SU-DHL-6 (cell line): ENCODE data around the gene SLC22A23.

Experiments used
- H2AFZ ChIP-seq: fragments of 200-600 bp; sonication (generic); 2 replicates; pipeline ENCODE4 v1.6.1; 2014; ENCODE audit warnings: low read depth, mild to moderate bottlenecking, moderate library complexity, mixed read lengths, antibody characterized with exemption, low read length; ENCODE audit not compliant: severe bottlenecking
- H3F3A ChIP-seq: fragments of 200-600 bp; shearing (Covaris generic); 2 replicates; pipeline ENCODE4 v1.6.0; 2016; ENCODE audit warnings: antibody characterized with exemption, mild to moderate bottlenecking; ENCODE audit not compliant: insufficient read depth
- H3K27ac ChIP-seq: fragments of 200-600 bp; sonication (generic); 2 replicates; pipeline ENCODE4 v1.5.1; 2016; ENCODE audit warnings: low read depth, mild to moderate bottlenecking, low read length, moderate library complexity, mixed read lengths
- H3K27me3 ChIP-seq: fragments of 200-600 bp; sonication (generic), shearing (Covaris generic); 2 replicates; pipeline ENCODE4 v1.6.0; 2014; ENCODE audit warnings: mild to moderate bottlenecking, low read length
- H3K36me3 ChIP-seq: fragments of 200-600 bp; sonication (generic); 2 replicates; pipeline ENCODE4 v1.6.1; 2014; ENCODE audit warnings: mild to moderate bottlenecking, low read length, mixed read lengths
- H3K4me2 ChIP-seq: fragments of 300-600, 200-600 bp; shearing (Covaris generic), sonication (generic); 2 replicates; pipeline ENCODE4 v1.6.0; 2014; ENCODE audit warnings: low read length, low read depth, mild to moderate bottlenecking; ENCODE audit not compliant: poor library complexity, severe bottlenecking
- H3K4me3 ChIP-seq: fragments of 200-600 bp; sonication (generic); 2 replicates; pipeline ENCODE4 v1.5.1; 2014; ENCODE audit warnings: antibody characterized with exemption, low read length, mild to moderate bottlenecking, mixed read lengths; ENCODE audit not compliant: insufficient read depth, poor library complexity, severe bottlenecking
- H3K79me2 ChIP-seq: fragments of 200-600 bp; sonication (generic); 2 replicates; pipeline ENCODE4 v1.6.1; 2014; ENCODE audit warnings: mild to moderate bottlenecking, low read length, moderate library complexity; ENCODE audit not compliant: insufficient read depth
- H3K9ac ChIP-seq: fragments of 200-600 bp; sonication (generic); 2 replicates; pipeline ENCODE4 v1.7.0; 2014; ENCODE audit warnings: mild to moderate bottlenecking, low read length
- H3K9me2 ChIP-seq: fragments of 200-600 bp; sonication (generic); replicated peaks from 2 replicates; pipeline ENCODE4 v1.6.1; 2014; ENCODE audit warnings: low read length; ENCODE audit not compliant: insufficient read depth
- H3K9me3 ChIP-seq: fragments of 200-600 bp; sonication (generic); 2 replicates; pipeline ENCODE4 v1.6.1; 2014; ENCODE audit warnings: low read length, mixed read lengths; ENCODE audit not compliant: insufficient read depth
- H4K20me1 ChIP-seq: fragments of 200-600 bp; sonication (generic); 2 replicates; pipeline ENCODE4 v1.6.1; 2014; ENCODE audit warnings: low read depth, mild to moderate bottlenecking, antibody characterized with exemption, low read length, moderate library complexity, mixed read lengths
- CTCF ChIP-seq: fragments of 200-600 bp; sonication (generic); IDR thresholded peaks from one replicate; pipeline ENCODE4 v1.5.1; 2017; ENCODE audit warnings: antibody characterized with exemption, mild to moderate bottlenecking, low read length, moderate library complexity; ENCODE audit not compliant: insufficient read depth, poor library complexity, severe bottlenecking
- EZH2phosphoT487 ChIP-seq: fragments of 200-600 bp; sonication (generic), shearing (Covaris generic); conservative IDR thresholded peaks from 2 replicates; pipeline ENCODE4 v1.6.1; 2018; ENCODE audit warnings: mild to moderate bottlenecking, antibody characterized with exemption, low read length, moderate library complexity, mixed read lengths

Gene SLC22A23

DNA sequence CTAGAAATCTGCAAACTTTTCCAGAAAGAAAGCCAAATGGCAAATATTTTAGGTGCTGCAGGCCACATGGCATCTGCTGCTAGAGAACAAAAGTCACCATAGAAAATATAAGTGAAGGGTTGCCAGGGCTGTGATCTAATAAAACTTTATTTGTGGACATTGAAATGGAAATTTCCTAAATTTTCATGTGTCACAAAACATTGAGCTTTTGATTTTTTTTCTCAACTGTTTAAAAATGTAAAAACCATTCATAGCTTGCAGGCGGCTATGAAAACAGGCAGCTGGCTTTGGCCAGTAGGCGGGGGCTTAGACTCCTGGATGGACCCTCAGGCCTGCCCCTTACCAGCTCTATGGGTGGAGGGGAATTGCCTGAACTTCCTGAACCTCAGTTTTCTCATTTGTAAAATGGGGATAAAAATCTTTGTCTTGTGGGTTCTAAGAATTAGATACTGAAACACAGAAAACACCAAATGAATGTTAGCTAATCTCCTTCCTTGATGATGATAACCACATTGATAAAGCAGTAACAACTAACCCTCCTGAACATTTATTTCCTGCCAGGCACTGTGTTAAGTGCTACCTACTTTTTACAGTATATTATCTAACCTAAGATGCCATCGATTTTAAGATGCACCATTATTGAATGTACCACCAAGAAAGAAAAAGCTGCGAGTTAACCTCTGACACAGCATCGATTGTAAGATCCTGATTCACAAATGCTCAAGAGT lies 85.5 kb downstream of the SLC22A23 start:
- no peaks in the 10 kb centered on the region for H4K20me1 ChIP-seq
- TF ChIP-seq CTCF (no peak), EZH2phosphoT487 (no peak)
- no peak overlapping the region for H3K4me3 ChIP-seq
- no peaks in the 10 kb centered on the region for H3K27me3 ChIP-seq
- H3K4me2 ChIP-seq = no peak overlapping the region
- no peaks in the 10 kb centered on the region for H3K36me3 ChIP-seq
- H3K79me2 ChIP-seq = no peaks in the 10 kb centered on the region
- no peak overlapping the region for H2AFZ ChIP-seq
- H3K9me2 ChIP-seq = no peaks in the 10 kb centered on the region
- no peak overlapping the region for H3K27ac ChIP-seq
- H3F3A ChIP-seq = no peaks in the 10 kb centered on the region
- no peak overlapping the region for H3K9ac ChIP-seq
- no peaks in the 10 kb centered on the region for H3K9me3 ChIP-seq

- Histone ChIP-seq H3F3A (no peaks in the 10 kb centered on the region), H3K4me3 (no peak overlapping the region), H3K79me2 (no peaks in the 10 kb centered on the region), H3K4me2 (no peak overlapping the region), H4K20me1 (no peaks in the 10 kb centered on the region), H3K9me3 (no peaks in the 10 kb centered on the region), H3K27me3 (no peaks in the 10 kb centered on the region), H3K9me2 (no peaks in the 10 kb centered on the region), H2AFZ (no peak overlapping the region), H3K9ac (no peak overlapping the region), H3K27ac (no peak overlapping the region), H3K36me3 (no peaks in the 10 kb centered on the region)
- TF ChIP-seq EZH2phosphoT487 = no peak
- no peak for TF ChIP-seq CTCF
These were observed 86.3 kb downstream of the SLC22A23 start for GRCh38 chr6:3370361-3371221.

DNA sequence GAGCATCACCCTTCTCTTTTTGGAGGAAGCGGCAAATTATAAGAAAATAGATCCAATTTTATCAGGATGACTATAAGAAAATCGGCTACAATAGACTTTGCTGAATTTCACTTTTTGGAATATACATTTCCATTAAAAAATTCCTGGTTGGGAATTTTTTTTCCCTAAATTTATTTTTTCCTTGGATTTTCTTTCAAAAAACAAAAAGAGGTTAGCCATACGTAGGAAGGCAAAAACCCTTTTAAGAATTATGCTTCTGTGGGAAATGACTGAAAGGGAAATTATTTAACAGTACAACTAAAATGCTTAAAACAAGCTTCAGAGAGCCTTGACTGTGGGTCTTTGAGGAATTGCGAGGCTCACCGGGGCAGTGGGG lies 86.9 kb downstream of the SLC22A23 start:
- no peaks in the 10 kb centered on the region for H3K79me2 ChIP-seq
- no peaks in the 10 kb centered on the region for H3K36me3 ChIP-seq
- no peaks in the 10 kb centered on the region for H3K9me2 ChIP-seq
- no peak overlapping the region for H3K4me2 ChIP-seq
- no peaks in the 10 kb centered on the region for H3K9me3 ChIP-seq
- no peaks in the 10 kb centered on the region for H3F3A ChIP-seq
- H2AFZ ChIP-seq = no peak overlapping the region
- H4K20me1 ChIP-seq = no peaks in the 10 kb centered on the region
- H3K27me3 ChIP-seq = no peaks in the 10 kb centered on the region
- H3K9ac ChIP-seq = no peak overlapping the region
- H3K4me3 ChIP-seq = no peak overlapping the region
- no peak overlapping the region for H3K27ac ChIP-seq
- TF ChIP-seq EZH2phosphoT487 = no peak
- TF ChIP-seq CTCF = no peak
